CD4-positive, alpha-beta T cell treated with Interleukin-1 beta for 1 hour (primary cell): ENCODE data around the gene GADD45G.

Experiments used
- DNase-seq, 2 donors: peaks; one replicate each; pipeline ENCODE4 v3.0.0-alpha.2; 2020 to 2022

GADD45G gene

GRCh38 chr9:89592963-89593726, 11.7 kb upstream of the GADD45G start:
- DNase-seq, result no peak

- peak; percentile 58 to 59 for DNase-seq
These were observed 10.9 kb upstream of the GADD45G start for GRCh38 chr9:89593727-89594427.

- no peak for DNase-seq
These were observed 9.8 kb upstream of the GADD45G start for GRCh38 chr9:89594811-89595550.

GRCh38 chr9:89595646-89596045, 9.2 kb upstream of the GADD45G start:
- DNase-seq, result no peak

GRCh38 chr9:89596937-89597555, 7.8 kb upstream of the GADD45G start:
- no peak for DNase-seq

- DNase-seq, result peak; percentile 46 to 65
These were observed 7.0 kb upstream of the GADD45G start for GRCh38 chr9:89597711-89598362.

GRCh38 chr9:89598363-89598713, 6.5 kb upstream of the GADD45G start:
- DNase-seq, result no peak

- no peak for DNase-seq
These were observed 5.9 kb upstream of the GADD45G start for GRCh38 chr9:89598926-89599325.

GRCh38 chr9:89600831-89601230, 4.0 kb upstream of the GADD45G start:
- DNase-seq, result no peak

GRCh38 chr9:89601306-89601705, 3.5 kb upstream of the GADD45G start:
- DNase-seq, result no peak

GRCh38 chr9:89601856-89602562, 2.8 kb upstream of the GADD45G start:
- DNase-seq, result no peak

- DNase-seq, result peak; percentile 83 to 85
These were observed 1.6 kb upstream of the GADD45G start for GRCh38 chr9:89602978-89603766.

GRCh38 chr9:89603767-89604665, 796 bp upstream of the GADD45G start:
- DNase-seq, result peak; percentile 31 to 46

GRCh38 chr9:89605465-89606048, 745 bp downstream of the GADD45G start:
- peak; percentile 37 for DNase-seq

- peak; percentile 21 to 57 for DNase-seq
These were observed 1.3 kb downstream of the GADD45G start for GRCh38 chr9:89606049-89606623.

GRCh38 chr9:89606624-89607311, 2.0 kb downstream of the GADD45G start:
- DNase-seq, result no peak

- DNase-seq, result no peak
These were observed 4.0 kb downstream of the GADD45G start for GRCh38 chr9:89608641-89609335.

- DNase-seq, result no peak
These were observed 4.7 kb downstream of the GADD45G start for GRCh38 chr9:89609426-89610006.
